Mammary microvascular endothelial cell (primary cell): ENCODE results near the gene TMEM164. TPM values are rescaled to one million over a fixed set of nuclear protein-coding genes. Genes with fewer than 3 reads are reported as not detected.

Experiments used
- total RNA-seq: library from RNA; depleted of rRNA; stranded (reverse); fragments of >200 nt; gene quantifications from 2 replicates; pipeline ENCODE4 v1.2.3, GENCODE V29; 2015

The TMEM164 gene
- 13.4 and 20.4 TPM in 2 replicates for total RNA-seq

GRCh38 chrX:110002300-110003166 lies at the start of gene TMEM164:
Gene TMEM164, plus strand, starts transcription at chrX:110003114. Its CDS starts 661 bp downstream, at chrX:110003775.

